MCF 10A (cell line): ENCODE data around the gene TTLL1. TPM values are rescaled to one million over a fixed set of nuclear protein-coding genes. Genes with fewer than 3 reads are reported as not detected.

Experiments
- BruUV-seq: library from RNA; stranded (reverse); fragments of 400-500 nt; replicated peaks from 2 replicates; lab custom pipeline; 2021; lab: Mats Ljungman, UMichigan
- CTCF ChIA-PET: fragments of 300-600 bp; sonication (Branson Sonifier 250); formaldehyde crosslinking; extraction: SDS; loops from one replicate; lab custom pipeline; 2021; ENCODE audit warnings: antibody characterized with exemption, inconsistent platforms; lab: Yijun Ruan, JAX
- POLR2A ChIA-PET: fragments of 300-600, 350-650 bp; sonication (Branson Sonifier 250); formaldehyde crosslinking; extraction: SDS; loops from one replicate; lab custom pipeline; 2020; ENCODE audit warnings: antibody characterized with exemption, inconsistent platforms; lab: Yijun Ruan, JAX
- DNase-seq: peaks from one replicate; pipeline ENCODE4 v3.0.0-alpha.2; 2018; ENCODE audit not compliant: unreplicated experiment
- H3K27ac Mint-ChIP-seq: one replicate; pipeline ENCODE4 v1.8.0; 2022; ENCODE audit warnings: mild to moderate bottlenecking, low read depth, mixed read lengths; ENCODE audit not compliant: unreplicated experiment
- H3K27me3 Mint-ChIP-seq: one replicate; pipeline ENCODE4 v1.8.0; 2022; ENCODE audit warnings: mixed read lengths; ENCODE audit not compliant: insufficient read depth, unreplicated experiment
- H3K36me3 Mint-ChIP-seq: one replicate; pipeline ENCODE4 v1.8.0; 2022; ENCODE audit warnings: mild to moderate bottlenecking, moderate library complexity, mixed read lengths; ENCODE audit not compliant: insufficient read depth, unreplicated experiment
- H3K4me1 Mint-ChIP-seq: one replicate; pipeline ENCODE4 v1.8.0; 2022; ENCODE audit warnings: mixed read lengths; ENCODE audit not compliant: insufficient read depth, unreplicated experiment
- H3K4me3 Mint-ChIP-seq: one replicate; pipeline ENCODE4 v1.8.0; 2022; ENCODE audit warnings: mild to moderate bottlenecking, moderate library complexity, mixed read lengths; ENCODE audit not compliant: unreplicated experiment
- H3K9me3 Mint-ChIP-seq: one replicate; pipeline ENCODE4 v1.8.0; 2022; ENCODE audit warnings: mixed read lengths; ENCODE audit not compliant: unreplicated experiment
- intact Hi-C: fragments of 100-400 bp; cut with micrococcal nuclease; formaldehyde crosslinking; loops from 2 replicates; pipeline ENCODE4 v1.14.1; 2022
- total RNA-seq: library from RNA; stranded (reverse); gene quantifications from 2 replicates; pipeline ENCODE4 v1.2.3, GENCODE V29; 2022
- TF ChIP-seq, protein P1 (sequence below): fragments of 200-600 bp; IDR thresholded peaks from one replicate; pipeline ENCODE4 v1.8.0; 2022; ENCODE audit warnings: antibody characterized with exemption, mild to moderate bottlenecking; ENCODE audit not compliant: unreplicated experiment

TTLL1 gene
- total RNA-seq, 1 experiment from 2014 or later: 3.3 TPM

DNA sequence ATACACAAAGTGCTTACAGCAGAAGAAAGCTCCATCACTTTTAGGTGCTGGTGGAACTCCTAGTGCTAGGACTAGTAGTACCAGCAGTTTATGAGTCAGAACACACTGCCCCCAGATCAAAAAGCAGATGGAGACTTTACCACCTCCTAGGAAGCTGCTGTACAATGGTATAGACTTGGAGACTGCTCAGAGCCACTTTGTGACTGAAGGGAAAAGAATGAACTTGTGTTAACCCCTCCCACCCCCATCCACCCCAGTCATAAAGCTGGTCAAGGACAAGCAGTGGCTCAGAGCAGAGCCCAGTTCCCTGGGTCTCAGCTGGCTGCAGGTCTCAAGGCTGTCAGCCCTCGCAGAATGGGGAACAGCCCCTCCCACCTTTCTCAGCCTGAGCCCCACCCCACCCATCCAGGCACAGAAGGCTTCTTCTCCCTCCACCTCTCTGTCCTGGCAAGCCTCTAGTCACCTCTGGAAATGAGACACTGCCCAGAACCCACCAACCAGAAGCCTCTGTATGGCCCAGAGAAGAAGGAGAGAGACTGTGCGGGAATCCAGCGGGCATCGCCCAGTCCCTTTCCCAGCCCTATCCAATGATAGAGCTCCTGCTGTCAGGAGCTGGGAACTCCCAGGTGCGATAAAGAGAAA lies 98.1 kb downstream of the TTLL1 start:
- Mint-ChIP-seq H3K4me3 (no peak overlapping the region), H3K27me3 (no peaks in the 10 kb centered on the region), H3K27ac (no peak overlapping the region), H3K36me3 (no peaks in the 10 kb centered on the region), H3K4me1 (peaks cover 35% of the 10 kb centered on the region), H3K9me3 (no peaks in the 10 kb centered on the region)
- intact Hi-C loops: no loop called here
- TF ChIP-seq, protein P1, sequence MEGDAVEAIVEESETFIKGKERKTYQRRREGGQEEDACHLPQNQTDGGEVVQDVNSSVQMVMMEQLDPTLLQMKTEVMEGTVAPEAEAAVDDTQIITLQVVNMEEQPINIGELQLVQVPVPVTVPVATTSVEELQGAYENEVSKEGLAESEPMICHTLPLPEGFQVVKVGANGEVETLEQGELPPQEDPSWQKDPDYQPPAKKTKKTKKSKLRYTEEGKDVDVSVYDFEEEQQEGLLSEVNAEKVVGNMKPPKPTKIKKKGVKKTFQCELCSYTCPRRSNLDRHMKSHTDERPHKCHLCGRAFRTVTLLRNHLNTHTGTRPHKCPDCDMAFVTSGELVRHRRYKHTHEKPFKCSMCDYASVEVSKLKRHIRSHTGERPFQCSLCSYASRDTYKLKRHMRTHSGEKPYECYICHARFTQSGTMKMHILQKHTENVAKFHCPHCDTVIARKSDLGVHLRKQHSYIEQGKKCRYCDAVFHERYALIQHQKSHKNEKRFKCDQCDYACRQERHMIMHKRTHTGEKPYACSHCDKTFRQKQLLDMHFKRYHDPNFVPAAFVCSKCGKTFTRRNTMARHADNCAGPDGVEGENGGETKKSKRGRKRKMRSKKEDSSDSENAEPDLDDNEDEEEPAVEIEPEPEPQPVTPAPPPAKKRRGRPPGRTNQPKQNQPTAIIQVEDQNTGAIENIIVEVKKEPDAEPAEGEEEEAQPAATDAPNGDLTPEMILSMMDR: no peak
- DNase-seq: peak; percentile 61
- ChIA-PET POLR2A (interaction anchor here (1.3 to 2.8 kb wide), 8 partner anchors 9 to 99 kb away, joined by 3 to 37 read pairs (median 7); partner anchors contain the start of gene PACSIN2), CTCF (interaction anchor here (0.5 to 2.3 kb wide), 8 partner anchors 11 to 977 kb away, joined by 3 to 6 read pairs (median 4); no protein-coding TSS in a partner anchor)
- BruUV-seq: no TSS peak

DNA sequence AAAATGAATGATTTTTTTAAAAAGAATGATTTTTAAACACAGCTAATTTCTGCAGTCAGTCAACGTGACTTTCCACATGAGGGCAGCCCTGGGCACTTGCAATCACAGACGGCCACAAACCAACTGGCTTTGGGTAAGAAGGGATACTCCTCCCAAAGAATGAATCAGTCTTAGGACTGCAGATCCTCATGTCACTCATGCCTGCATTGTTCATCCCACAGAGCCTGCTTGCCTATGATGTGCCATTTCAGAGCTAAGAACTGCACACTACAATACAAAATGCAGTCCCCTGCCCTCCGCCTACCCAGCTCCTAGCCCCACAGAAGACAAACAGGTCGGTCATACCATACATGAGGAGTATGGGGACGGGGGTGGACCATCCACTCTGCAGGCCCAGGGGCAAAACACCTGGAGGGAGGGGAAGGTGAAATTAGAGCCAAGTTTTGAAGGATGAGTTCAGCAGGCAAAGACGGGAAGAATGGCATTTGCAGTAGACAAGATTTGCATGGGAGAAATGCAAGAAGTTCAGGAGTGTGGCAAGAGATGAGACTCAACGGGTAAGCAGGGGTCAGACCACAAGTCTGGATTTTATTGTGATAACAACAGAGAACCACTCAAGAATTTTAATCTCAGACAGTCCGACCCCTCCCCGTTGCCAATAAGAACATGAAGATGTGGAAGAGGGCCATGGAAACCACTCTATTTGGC lies 98.9 kb downstream of the TTLL1 start:
- H3K27ac Mint-ChIP-seq: peak overlapping the region; percentile 43
- DNase-seq: peak; percentile 91
- peak overlapping the region; percentile 30 for H3K4me3 Mint-ChIP-seq
- peaks cover 31% of the 10 kb centered on the region for H3K4me1 Mint-ChIP-seq
- CTCF ChIA-PET: interaction anchor here (0.5 to 2.9 kb wide), 24 partner anchors 10 to 122 kb away, joined by 3 to 14 read pairs (median 3); no protein-coding TSS in a partner anchor
- TF ChIP-seq, protein P1: peak; percentile 36
- intact Hi-C loops: loop anchor here (1.0 kb wide), 2 partner anchors 43 to 100 kb away; no protein-coding TSS in a partner anchor
- peaks cover 4% of the 10 kb centered on the region for H3K36me3 Mint-ChIP-seq
- H3K27me3 Mint-ChIP-seq: no peaks in the 10 kb centered on the region
- no TSS peak for BruUV-seq
- POLR2A ChIA-PET: interaction anchor here (0.7 to 2.8 kb wide), 13 partner anchors 11 to 153 kb away, joined by 3 to 37 read pairs (median 6); partner anchors contain the start of genes MCAT and PACSIN2
- H3K9me3 Mint-ChIP-seq: no peaks in the 10 kb centered on the region

Other genes starting within 250 kb of the TTLL1 start
- gene ARFGAP3, start 232.1 kb downstream of the TTLL1 start, total RNA-seq: 67.1 and 82.9 TPM in 2 replicates
- 66.5 and 67.3 TPM in 2 replicates for gene PACSIN2, start 74.2 kb downstream of the TTLL1 start, total RNA-seq
- 7.3 and 10.0 TPM in 2 replicates for gene BIK, start 21.4 kb upstream of the TTLL1 start, total RNA-seq
- 17.6 and 18.8 TPM in 2 replicates for gene MCAT, start 54.0 kb upstream of the TTLL1 start, total RNA-seq
- 294 and 308 TPM in 2 replicates for gene TSPO, start 62.2 kb upstream of the TTLL1 start, total RNA-seq
- gene TTLL12, start 97.7 kb upstream of the TTLL1 start, total RNA-seq: 40.9 and 61.0 TPM in 2 replicates